Smooth muscle cell (in vitro differentiated cells): Measurements from ENCODE around the gene UFSP1. TPM values are rescaled to one million over a fixed set of nuclear protein-coding genes. Genes with fewer than 3 reads are reported as not detected.

Experiments used
- DNase-seq: peaks from one replicate; lab custom pipeline; 2025; ENCODE audit not compliant: unreplicated experiment; lab: John Stamatoyannopoulos, UW
- H2AFZ ChIP-seq: fragments of 200-600 bp; sonication (generic); 2 replicates; pipeline ENCODE4 v1.6.0; 2016; ENCODE audit warnings: antibody characterized with exemption, low read depth, mild to moderate bottlenecking
- H3F3A ChIP-seq: fragments of 200-600 bp; sonication (generic); 2 replicates; pipeline ENCODE4 v1.6.0; 2017; ENCODE audit warnings: antibody characterized with exemption, low read depth
- H3K27ac ChIP-seq: fragments of 200-600 bp; sonication (generic); 2 replicates; pipeline ENCODE4 v1.5.1; 2016; ENCODE audit warnings: low read depth, mild to moderate bottlenecking
- H3K27me3 ChIP-seq: fragments of 200-600 bp; sonication (generic); 2 replicates; pipeline ENCODE4 v1.6.1; 2016; ENCODE audit warnings: low read depth, mild to moderate bottlenecking
- H3K36me3 ChIP-seq: fragments of 200-600 bp; sonication (generic); 2 replicates; pipeline ENCODE4 v1.5.1; 2016; ENCODE audit warnings: low read depth
- H3K4me1 ChIP-seq: fragments of 200-600 bp; sonication (generic); 2 replicates; pipeline ENCODE4 v1.5.1; 2016; ENCODE audit warnings: low read depth
- H3K4me2 ChIP-seq: fragments of 200-600 bp; sonication (generic); 2 replicates; pipeline ENCODE4 v1.6.0; 2016; ENCODE audit warnings: mild to moderate bottlenecking
- H3K4me3 ChIP-seq: fragments of 200-600 bp; sonication (generic); 2 replicates; pipeline ENCODE4 v1.5.1; 2016; ENCODE audit warnings: mild to moderate bottlenecking
- H3K79me2 ChIP-seq: fragments of 200-600 bp; sonication (generic); 2 replicates; pipeline ENCODE4 v1.6.0; 2016; ENCODE audit warnings: low read depth, mild to moderate bottlenecking
- H3K9ac ChIP-seq: fragments of 200-600 bp; sonication (generic); 2 replicates; pipeline ENCODE4 v1.6.0; 2016; ENCODE audit warnings: low read depth
- H3K9me3 ChIP-seq: fragments of 200-600 bp; sonication (generic); replicated peaks from 2 replicates; pipeline ENCODE4 v1.5.1; 2016; ENCODE audit warnings: low read depth
- H4K20me1 ChIP-seq: fragments of 200-600 bp; sonication (generic); 2 replicates; pipeline ENCODE4 v1.6.0; 2016; ENCODE audit warnings: low read depth
- CTCF ChIP-seq: fragments of 200-600 bp; sonication (generic); IDR thresholded peaks from 2 replicates; pipeline ENCODE4 v1.5.1; 2017; ENCODE audit warnings: borderline replicate concordance, mild to moderate bottlenecking, antibody characterized with exemption; ENCODE audit not compliant: insufficient read depth, poor library complexity, severe bottlenecking
- WGBS: methylation state at CpG from one replicate; pipeline ENCODE4 v1.1.7; 2016; ENCODE audit warnings: low lambda C conversion rate; 5-methylcytosine and 5-hydroxymethylcytosine counted together
- microRNA-seq: library from miRNA; unstranded; fragments of <30 nt; microRNA quantifications from one replicate; pipeline ENCODE4, GENCODE V29; 2016; ENCODE audit warnings: borderline number of aligned reads
- polyA plus RNA-seq: library from polyadenylated mRNA; unstranded; fragments of >200 nt; fragmentation: Nextera tagmentation; extraction: Ambion mirVana; gene quantifications from 2 replicates; pipeline ENCODE4 v1.2.1, GENCODE V29; 2016
- small RNA-seq: library from RNA; depleted of rRNA; stranded (forward); fragments of <200 nt; gene quantifications from one replicate; pipeline ENCODE3, GENCODE V24; 2014
- total RNA-seq: library from RNA; depleted of rRNA; stranded (reverse); fragments of >200 nt; gene quantifications from 2 replicates; pipeline ENCODE4 v1.2.3, GENCODE V29; 2014

The UFSP1 gene
- total and polyA plus RNA-seq, 2 experiments from 2014 or later: 1.2 to 2.6 TPM

GRCh38 chr7:100840470-100841100 lies 48.9 kb downstream of the UFSP1 start:
- Histone ChIP-seq H3K4me1 (peaks cover 30% of the 10 kb centered on the region), H4K20me1 (no peaks in the 10 kb centered on the region), H3K9me3 (no peaks in the 10 kb centered on the region), H3F3A (peaks cover 8% of the 10 kb centered on the region), H3K36me3 (no peaks in the 10 kb centered on the region), H3K9ac (no peak overlapping the region), H3K4me2 (peak overlapping the region; percentile 59), H2AFZ (peak overlapping the region; percentile 62), H3K4me3 (peak overlapping the region; percentile 8), H3K79me2 (no peaks in the 10 kb centered on the region), H3K27me3 (no peaks in the 10 kb centered on the region), H3K27ac (no peak overlapping the region)
- TF ChIP-seq CTCF: no peak
- 51% methylated on average over 8 of the region's 8 CpGs for WGBS
- DNase-seq: no peak

GRCh38 chr7:100839361-100839760 lies 50.2 kb downstream of the UFSP1 start:
- H3K36me3 ChIP-seq: no peaks in the 10 kb centered on the region
- H3K27me3 ChIP-seq: no peaks in the 10 kb centered on the region
- H3K9ac ChIP-seq: no peak overlapping the region
- H3K4me3 ChIP-seq: no peak overlapping the region
- H3K27ac ChIP-seq: no peak overlapping the region
- no peaks in the 10 kb centered on the region for H3K79me2 ChIP-seq
- no peak for TF ChIP-seq CTCF
- no peaks in the 10 kb centered on the region for H4K20me1 ChIP-seq
- H2AFZ ChIP-seq: no peak overlapping the region
- peaks cover 31% of the 10 kb centered on the region for H3K4me1 ChIP-seq
- no peaks in the 10 kb centered on the region for H3K9me3 ChIP-seq
- peaks cover 8% of the 10 kb centered on the region for H3F3A ChIP-seq
- DNase-seq: no peak
- WGBS: 97% methylated on average over 18 of the region's 18 CpGs
- no peak overlapping the region for H3K4me2 ChIP-seq

Small RNA genes lying within 50 kb of the gene (microRNA-seq; reads per million reads assigned to microRNA genes)
- not detected for gene MIR6875

Small RNA genes lying within 50 kb of the gene (small RNA-seq; reads per million reads assigned to genes)
- not detected for gene RN7SL549P
- not detected for gene RPS29P15

Other genes starting within 250 kb of the UFSP1 start
- 1.8 and 1.9 TPM in 2 replicates for gene TFR2, start 248.2 kb downstream of the UFSP1 start, total RNA-seq
- 3.2 TPM in 2 replicates for gene TFR2, start 248.2 kb downstream of the UFSP1 start, polyA plus RNA-seq
- gene ACTL6B, start 233.3 kb downstream of the UFSP1 start, total RNA-seq: not detected in 2 replicates
- gene ACTL6B, start 233.3 kb downstream of the UFSP1 start, polyA plus RNA-seq: not detected in 2 replicates
- gene GNB2, start 216.0 kb downstream of the UFSP1 start, total RNA-seq: 90.7 and 91.7 TPM in 2 replicates
- 219 and 238 TPM in 2 replicates for gene GNB2, start 216.0 kb downstream of the UFSP1 start, polyA plus RNA-seq
- 10.7 and 13.1 TPM in 2 replicates for gene GIGYF1, start 195.5 kb downstream of the UFSP1 start, total RNA-seq
- gene GIGYF1, start 195.5 kb downstream of the UFSP1 start, polyA plus RNA-seq: 8.5 and 11.8 TPM in 2 replicates
- 19.5 and 19.6 TPM in 2 replicates for gene POP7, start 183.6 kb downstream of the UFSP1 start, total RNA-seq
- gene POP7, start 183.6 kb downstream of the UFSP1 start, polyA plus RNA-seq: 58.7 and 62.3 TPM in 2 replicates
- not detected in 2 replicates for gene EPO, start 169.2 kb downstream of the UFSP1 start, total RNA-seq
- gene EPO, start 169.2 kb downstream of the UFSP1 start, polyA plus RNA-seq: not detected in 2 replicates
- not detected in 2 replicates for gene ZAN, start 156.1 kb downstream of the UFSP1 start, total RNA-seq
- gene ZAN, start 156.1 kb downstream of the UFSP1 start, polyA plus RNA-seq: not detected in 2 replicates
- gene EPHB4, start 62.2 kb downstream of the UFSP1 start, total RNA-seq: 45.4 and 49.4 TPM in 2 replicates
- 50.5 and 56.3 TPM in 2 replicates for gene EPHB4, start 62.2 kb downstream of the UFSP1 start, polyA plus RNA-seq
- gene SLC12A9, start 37.0 kb downstream of the UFSP1 start, total RNA-seq: 8.9 and 16.8 TPM in 2 replicates
- gene SLC12A9, start 37.0 kb downstream of the UFSP1 start, polyA plus RNA-seq: 12.1 and 17.8 TPM in 2 replicates
- 41.9 and 46.8 TPM in 2 replicates for gene TRIP6, start 22.3 kb downstream of the UFSP1 start, total RNA-seq
- 65.6 and 87.0 TPM in 2 replicates for gene TRIP6, start 22.3 kb downstream of the UFSP1 start, polyA plus RNA-seq
- 17.8 and 32.1 TPM in 2 replicates for gene SRRT, start 14.6 kb downstream of the UFSP1 start, total RNA-seq
- 63.6 and 87.5 TPM in 2 replicates for gene SRRT, start 14.6 kb downstream of the UFSP1 start, polyA plus RNA-seq
- 2.6 and 3.2 TPM in 2 replicates for gene ACHE, start 6.2 kb upstream of the UFSP1 start, total RNA-seq
- 2.8 and 3.5 TPM in 2 replicates for gene ACHE, start 6.2 kb upstream of the UFSP1 start, polyA plus RNA-seq
- not detected in 2 replicates for gene MUC3A, start 59.8 kb upstream of the UFSP1 start, total RNA-seq
- not detected in 2 replicates for gene MUC3A, start 59.8 kb upstream of the UFSP1 start, polyA plus RNA-seq
- 7.6 and 13.5 TPM in 2 replicates for gene MUC12, start 79.8 kb upstream of the UFSP1 start, total RNA-seq
- gene MUC12, start 79.8 kb upstream of the UFSP1 start, polyA plus RNA-seq: 17.1 and 18.0 TPM in 2 replicates
- 0.13 TPM in 1 of 2 replicates, not detected in the other for gene MUC17, start 130.4 kb upstream of the UFSP1 start, total RNA-seq
- gene MUC17, start 130.4 kb upstream of the UFSP1 start, polyA plus RNA-seq: 0.06 TPM in 1 of 2 replicates, not detected in the other
- gene TRIM56, start 195.8 kb upstream of the UFSP1 start, total RNA-seq: 2.5 and 5.4 TPM in 2 replicates
- gene TRIM56, start 195.8 kb upstream of the UFSP1 start, polyA plus RNA-seq: 11.0 and 11.2 TPM in 2 replicates
- 387 and 435 TPM in 2 replicates for gene SERPINE1, start 237.4 kb upstream of the UFSP1 start, total RNA-seq
- 460 and 495 TPM in 2 replicates for gene SERPINE1, start 237.4 kb upstream of the UFSP1 start, polyA plus RNA-seq